CD4-positive, alpha-beta T cell treated with Interleukin-17A for 4 hours (primary cell): ENCODE results near the gene HDAC3.
A peak's percentile ranks its signal among the peaks of the same experiment; 100 is the strongest.
"Not testable (repeated sequence)": the region's sequence is repeated elsewhere in the genome, so short reads cannot be mapped to it uniquely, and the experiment has no call there.

Experiments used
- DNase-seq: peaks from one replicate; pipeline ENCODE4 v3.0.0-alpha.2; 2020; ENCODE audit warnings: mixed read lengths

HDAC3 gene

GRCh38 chr5:141633871-141634561 is 2.6 kb downstream of the HDAC3 start:
- DNase-seq: no peak

GRCh38 chr5:141632650-141633049 is 4.0 kb downstream of the HDAC3 start:
- DNase-seq: no peak

- DNase-seq: no peak
Observed at GRCh38 chr5:141630570-141631140, 6.0 kb downstream of the HDAC3 start.

- no peak for DNase-seq
Observed at GRCh38 chr5:141628175-141628788, 8.4 kb downstream of the HDAC3 start.

GRCh38 chr5:141623611-141624010 is 13.0 kb downstream of the HDAC3 start:
- DNase-seq: no peak

GRCh38 chr5:141623186-141623585 is 13.5 kb downstream of the HDAC3 start:
- peak; percentile 27 for DNase-seq

GRCh38 chr5:141618804-141619554 is 17.7 kb downstream of the HDAC3 start, which contains the start of gene DIAPH1:
Gene DIAPH1, minus strand, starts transcription at chr5:141619000. Its CDS starts 86 bp downstream, at chr5:141618914.
- peak; percentile 99 for DNase-seq

- DNase-seq: peak; percentile 65
Observed at GRCh38 chr5:141618030-141618803, 18.4 kb downstream of the HDAC3 start.

GRCh38 chr5:141617682-141618029 is 19.0 kb downstream of the HDAC3 start:
- peak; percentile 23 for DNase-seq

- no peak for DNase-seq
Observed at GRCh38 chr5:141617128-141617527, 19.5 kb downstream of the HDAC3 start.

- DNase-seq: no peak
Observed at GRCh38 chr5:141615991-141616720, 20.5 kb downstream of the HDAC3 start.

- no peak for DNase-seq
Observed at GRCh38 chr5:141613344-141613743, 23.3 kb downstream of the HDAC3 start.

GRCh38 chr5:141611289-141611688 is 25.4 kb downstream of the HDAC3 start:
- no peak for DNase-seq

GRCh38 chr5:141609921-141610320 is 26.7 kb downstream of the HDAC3 start:
- not testable (repeated sequence) for DNase-seq

GRCh38 chr5:141609044-141609443 is 27.6 kb downstream of the HDAC3 start:
- no peak for DNase-seq

- DNase-seq: no peak
Observed at GRCh38 chr5:141608557-141608956, 28.1 kb downstream of the HDAC3 start.

GRCh38 chr5:141608046-141608445 is 28.6 kb downstream of the HDAC3 start:
- no peak for DNase-seq

- peak; percentile 75 for DNase-seq
Observed at GRCh38 chr5:141605523-141606277, 30.9 kb downstream of the HDAC3 start.

GRCh38 chr5:141603923-141604717 is 32.5 kb downstream of the HDAC3 start:
- peak; percentile 41 for DNase-seq

- no peak for DNase-seq
Observed at GRCh38 chr5:141602606-141603005, 34.0 kb downstream of the HDAC3 start.
